MM.1S (cell line): ENCODE data around the gene KSR2.

Source experiments
- DNase-seq: peaks from one replicate; pipeline ENCODE4 v3.0.0-alpha.2; 2015
- H2AFZ ChIP-seq: fragments of 300-600 bp; sonication (generic); 2 replicates; pipeline ENCODE4 v1.6.0; 2016; ENCODE audit warnings: antibody characterized with exemption, low read length
- H3F3A ChIP-seq: fragments of 300-600 bp; sonication (generic); 2 replicates; pipeline ENCODE4 v1.6.1; 2016; ENCODE audit warnings: mild to moderate bottlenecking, antibody characterized with exemption, low read length, moderate library complexity, mixed read lengths; ENCODE audit not compliant: insufficient read depth
- H3K27ac ChIP-seq: fragments of 300-600 bp; sonication (generic); 2 replicates; pipeline ENCODE4 v1.5.1; 2016; ENCODE audit warnings: mild to moderate bottlenecking, low read length
- H3K27me3 ChIP-seq: fragments of 300-600 bp; sonication (generic); replicated peaks from 2 replicates; pipeline ENCODE4 v1.6.0; 2016; ENCODE audit warnings: low read length; ENCODE audit not compliant: insufficient read depth
- H3K36me3 ChIP-seq: fragments of 300-600 bp; sonication (generic); replicated peaks from 2 replicates; pipeline ENCODE4 v1.6.1; 2016; ENCODE audit warnings: mild to moderate bottlenecking, low read length, mixed read lengths; ENCODE audit not compliant: insufficient read depth
- H3K4me1 ChIP-seq: fragments of 300-600 bp; sonication (generic); 2 replicates; pipeline ENCODE4 v1.6.1; 2016; ENCODE audit warnings: low read length, mixed read lengths
- H3K4me2 ChIP-seq: fragments of 300-600 bp; sonication (generic); 2 replicates; pipeline ENCODE4 v1.6.0; 2016; ENCODE audit warnings: low read depth, low read length
- H3K4me3 ChIP-seq: fragments of 300-600 bp; sonication (generic); 2 replicates; pipeline ENCODE4 v1.5.1; 2016; ENCODE audit warnings: low read length, mixed read lengths
- H3K79me2 ChIP-seq: fragments of 300-600 bp; sonication (generic); 2 replicates; pipeline ENCODE4 v1.6.1; 2016; ENCODE audit warnings: mixed run types, low read length, mixed read lengths
- H3K9ac ChIP-seq: fragments of 300-600 bp; sonication (generic); 2 replicates; pipeline ENCODE4 v1.6.1; 2016; ENCODE audit warnings: low read length, mixed read lengths
- H3K9me2 ChIP-seq: fragments of 300-600 bp; sonication (generic); replicated peaks from 2 replicates; pipeline ENCODE4 v1.6.1; 2016; ENCODE audit warnings: mild to moderate bottlenecking, low read length, mixed read lengths; ENCODE audit not compliant: insufficient read depth
- H3K9me3 ChIP-seq: fragments of 300-600 bp; sonication (generic); replicated peaks from 2 replicates; pipeline ENCODE4 v1.6.1; 2016; ENCODE audit warnings: mild to moderate bottlenecking, low read length, mixed read lengths; ENCODE audit not compliant: insufficient read depth
- H4K20me1 ChIP-seq: fragments of 300-600 bp; sonication (generic); 2 replicates; pipeline ENCODE4 v1.6.1; 2016; ENCODE audit warnings: mild to moderate bottlenecking, low read length, moderate library complexity, mixed read lengths; ENCODE audit not compliant: insufficient read depth
- CTCF ChIP-seq: fragments of 300-600 bp; sonication (generic); IDR thresholded peaks from 2 replicates; pipeline ENCODE4 v1.5.1; 2016; ENCODE audit warnings: antibody characterized with exemption, low read length, mixed read lengths
- EZH2 ChIP-seq: fragments of 300-600 bp; sonication (generic); optimal IDR thresholded peaks from 2 replicates; pipeline ENCODE3; 2017; ENCODE audit warnings: low read depth, mild to moderate bottlenecking, antibody characterized with exemption, low read length, mixed read lengths
- EZH2phosphoT487 ChIP-seq: fragments of 300-600 bp; sonication (generic); IDR thresholded peaks from 2 replicates; pipeline ENCODE4 v1.6.1; 2018; ENCODE audit warnings: antibody characterized with exemption, low read length

The KSR2 gene

GRCh38 chr12:117998719-117999118 is 29.9 kb upstream of the KSR2 start:
- DNase-seq, result no peak
- Histone ChIP-seq H3F3A (no peaks in the 10 kb centered on the region), H3K9me2 (no peaks in the 10 kb centered on the region), H3K27ac (no peak overlapping the region), H3K79me2 (no peaks in the 10 kb centered on the region), H3K4me2 (no peak overlapping the region), H2AFZ (no peak overlapping the region), H3K4me1 (no peaks in the 10 kb centered on the region), H3K27me3 (no peaks in the 10 kb centered on the region), H3K36me3 (no peaks in the 10 kb centered on the region), H3K9me3 (no peaks in the 10 kb centered on the region), H4K20me1 (no peaks in the 10 kb centered on the region), H3K4me3 (no peak overlapping the region), H3K9ac (no peak overlapping the region)
- TF ChIP-seq EZH2phosphoT487 (no peak), EZH2 (no peak), CTCF (no peak)

GRCh38 chr12:117994551-117995438 is 26.0 kb upstream of the KSR2 start:
- TF ChIP-seq EZH2phosphoT487, result no peak
- no peak for TF ChIP-seq EZH2
- no peak for TF ChIP-seq CTCF
- H3K4me2 ChIP-seq, result no peak overlapping the region
- no peaks in the 10 kb centered on the region for H3K27me3 ChIP-seq
- H3K27ac ChIP-seq, result no peak overlapping the region
- H3K4me3 ChIP-seq, result no peak overlapping the region
- H3K79me2 ChIP-seq, result no peaks in the 10 kb centered on the region
- no peak overlapping the region for H2AFZ ChIP-seq
- H3K4me1 ChIP-seq, result no peaks in the 10 kb centered on the region
- H3K36me3 ChIP-seq, result no peaks in the 10 kb centered on the region
- no peak for DNase-seq
- H3K9ac ChIP-seq, result no peak overlapping the region
- H3K9me2 ChIP-seq, result no peaks in the 10 kb centered on the region
- H3K9me3 ChIP-seq, result no peaks in the 10 kb centered on the region
- H3F3A ChIP-seq, result no peaks in the 10 kb centered on the region
- no peaks in the 10 kb centered on the region for H4K20me1 ChIP-seq

GRCh38 chr12:117986705-117987469 is 18.1 kb upstream of the KSR2 start:
- H3K4me2 ChIP-seq, result no peak overlapping the region
- H4K20me1 ChIP-seq, result no peaks in the 10 kb centered on the region
- DNase-seq, result no peak
- H3K36me3 ChIP-seq, result no peaks in the 10 kb centered on the region
- no peaks in the 10 kb centered on the region for H3F3A ChIP-seq
- H3K4me1 ChIP-seq, result no peaks in the 10 kb centered on the region
- H2AFZ ChIP-seq, result no peak overlapping the region
- no peak overlapping the region for H3K9ac ChIP-seq
- TF ChIP-seq EZH2 (no peak), EZH2phosphoT487 (no peak), CTCF (no peak)
- H3K27ac ChIP-seq, result no peak overlapping the region
- H3K9me3 ChIP-seq, result no peaks in the 10 kb centered on the region
- no peaks in the 10 kb centered on the region for H3K9me2 ChIP-seq
- H3K4me3 ChIP-seq, result no peak overlapping the region
- H3K27me3 ChIP-seq, result no peaks in the 10 kb centered on the region
- no peaks in the 10 kb centered on the region for H3K79me2 ChIP-seq
